ENCODE results near the gene JAML. TPM values are rescaled to one million over a fixed set of nuclear protein-coding genes. Genes with fewer than 3 reads are reported as not detected.
A peak's percentile ranks its signal among the peaks of the same experiment; 100 is the strongest.

The JAML gene
- total and polyA plus RNA-seq, 2 of the 13 experiments (the other 11 are each of a cell fraction or from before 2014, with no cell fraction given), result 2.0 to 3.3 TPM

- TF ChIP-seq NAIF1 (CRISPR knock-in tag; IDR thresholded peaks at IDR 0.05; ENCODE audit: borderline replicate concordance), result no peak
- peak; percentile 72 for TF ChIP-seq ZNF687 (CRISPR knock-in tag; IDR thresholded peaks at IDR 0.05)
- 0 out of 2 replicates have a peak, but pooled peaks have one; percentile 18 for TF ChIP-seq ZNF574 (CRISPR knock-in tag; IDR thresholded peaks at IDR 0.05)
- TF ChIP-seq MAX (IDR thresholded peaks at IDR 0.05), result peak; percentile 61
- peak; percentile 36; the same call in 1 of the 2 replicates for TF ChIP-seq ZFY (CRISPR knock-in tag; IDR thresholded peaks at IDR 0.05)
- peak; percentile 22; the same call in 1 of the 2 replicates for TF ChIP-seq GABPB1 (CRISPR knock-in tag; IDR thresholded peaks at IDR 0.05)
- 0 out of 2 replicates have a peak, but pooled peaks have one; percentile 22 for TF ChIP-seq POLR2G (IDR thresholded peaks at IDR 0.05; ENCODE audit: low read depth, low read length)
- TF ChIP-seq ZMYM3 (CRISPR knock-in tag; IDR thresholded peaks at IDR 0.05), result peak; percentile 53; the same call in 1 of the 2 replicates
- peak; percentile 27 for TF ChIP-seq CTCF (CRISPR knock-in tag; IDR thresholded peaks at IDR 0.05)
- TF ChIP-seq MYC (CRISPR knock-in tag; IDR thresholded peaks at IDR 0.05; ENCODE audit: borderline replicate concordance), result peak; percentile 69; the same call in 1 of the 2 replicates
- TF ChIP-seq ZNF34 (CRISPR knock-in tag; IDR thresholded peaks at IDR 0.05; ENCODE audit: borderline replicate concordance), result 0 out of 2 replicates have a peak, but pooled peaks have one; percentile 39
- TF ChIP-seq PITX1 (CRISPR knock-in tag; IDR thresholded peaks at IDR 0.05), result peak; percentile 28; the same call in 1 of the 2 replicates
- no peak for TF ChIP-seq MED8 (CRISPR knock-in tag; IDR thresholded peaks at IDR 0.05; ENCODE audit: insufficient replicate concordance)
Observed at GRCh38 chr11:118180300-118180703, 44.5 kb downstream of the JAML start (continued).
